Nephron (organoid): Measurements from ENCODE around the gene ARX.

Experiments used
- H3K27ac Mint-ChIP-seq, 3 experiments: 2 replicates each; pipeline ENCODE4 v1.8.0; 2020; ENCODE audit warnings: mixed read lengths in 3 of 3, mild to moderate bottlenecking in 2 of 3, moderate library complexity in 1 of 3
- H3K27me3 Mint-ChIP-seq: 2 replicates; pipeline ENCODE4 v1.8.0; 2021; ENCODE audit warnings: low read depth, mild to moderate bottlenecking, moderate library complexity, mixed read lengths
- H3K36me3 Mint-ChIP-seq: 2 replicates; pipeline ENCODE4 v1.8.0; 2020; ENCODE audit warnings: low read depth, mixed read lengths
- H3K4me1 Mint-ChIP-seq: 2 replicates; pipeline ENCODE4 v1.8.0; 2020; ENCODE audit warnings: mixed read lengths
- H3K4me3 Mint-ChIP-seq, 3 experiments: 2 replicates each; pipeline ENCODE4 v1.8.0; 2020; ENCODE audit warnings: mild to moderate bottlenecking in 3 of 3, mixed read lengths in 3 of 3, moderate library complexity in 2 of 3
- H3K9me3 Mint-ChIP-seq: 2 replicates; pipeline ENCODE4 v1.8.0; 2020; ENCODE audit warnings: mixed read lengths
- CTCF ChIP-seq, 3 experiments: fragments of 200-600 bp; sonication (generic); IDR thresholded peaks; one replicate each; pipeline ENCODE4 v1.5.0; 2021; ENCODE audit warnings: antibody characterized with exemption in 3 of 3; ENCODE audit not compliant: unreplicated experiment in 3 of 3

Gene ARX

GRCh38 chrX:25026576-25026975 is 10.8 kb upstream of the ARX start:
- Mint-ChIP-seq H3K27me3 (peaks cover 78% of the 10 kb centered on the region), H3K4me3 (no peak overlapping the region), H3K36me3 (no peaks in the 10 kb centered on the region), H3K27ac (no peak overlapping the region), H3K4me1 (peaks cover 20% of the 10 kb centered on the region), H3K9me3 (no peaks in the 10 kb centered on the region)
- no peak for TF ChIP-seq CTCF (IDR thresholded peaks at IDR 0.05; ENCODE audit: unreplicated experiment in 3 of 3)

- no peak for TF ChIP-seq CTCF (IDR thresholded peaks at IDR 0.05; ENCODE audit: unreplicated experiment in 3 of 3)
- Mint-ChIP-seq H3K4me3 (no peak overlapping the region), H3K27ac (no peak overlapping the region)
Observed at GRCh38 chrX:25025615-25026014, 9.8 kb upstream of the ARX start.

GRCh38 chrX:25023908-25024307 is 8.1 kb upstream of the ARX start:
- H3K4me1 Mint-ChIP-seq, result peaks cover 38% of the 10 kb centered on the region
- no peak overlapping the region for H3K4me3 Mint-ChIP-seq
- H3K27me3 Mint-ChIP-seq, result peaks cover 95% of the 10 kb centered on the region
- H3K27ac Mint-ChIP-seq, result no peak overlapping the region
- H3K9me3 Mint-ChIP-seq, result no peaks in the 10 kb centered on the region
- H3K36me3 Mint-ChIP-seq, result no peaks in the 10 kb centered on the region
- no peak for TF ChIP-seq CTCF (IDR thresholded peaks at IDR 0.05; ENCODE audit: unreplicated experiment in 3 of 3)

More at GRCh38 chrX:25025615-25026014, 9.8 kb upstream of the ARX start:
- no peaks in the 10 kb centered on the region for H3K9me3 Mint-ChIP-seq
- H3K36me3 Mint-ChIP-seq, result no peaks in the 10 kb centered on the region
- H3K4me1 Mint-ChIP-seq, result peaks cover 26% of the 10 kb centered on the region
- peaks cover 80% of the 10 kb centered on the region for H3K27me3 Mint-ChIP-seq

GRCh38 chrX:25022499-25023325 is 6.9 kb upstream of the ARX start:
- H3K36me3 Mint-ChIP-seq, result no peaks in the 10 kb centered on the region
- no peak overlapping the region for H3K27ac Mint-ChIP-seq
- peaks cover 97% of the 10 kb centered on the region for H3K27me3 Mint-ChIP-seq
- TF ChIP-seq CTCF (IDR thresholded peaks at IDR 0.05; ENCODE audit: unreplicated experiment in 3 of 3), result peak in 2 of 3 experiments; percentile 14 to 21
- no peaks in the 10 kb centered on the region for H3K9me3 Mint-ChIP-seq
- H3K4me1 Mint-ChIP-seq, result peaks cover 45% of the 10 kb centered on the region
- peak overlapping the region in 1 of 3 experiments; percentile 57 for H3K4me3 Mint-ChIP-seq

GRCh38 chrX:25020905-25021449 is 5.2 kb upstream of the ARX start:
- Mint-ChIP-seq H3K27me3 (peaks cover 98% of the 10 kb centered on the region), H3K9me3 (no peaks in the 10 kb centered on the region), H3K4me1 (peaks cover 61% of the 10 kb centered on the region), H3K27ac (no peak overlapping the region), H3K4me3 (peak overlapping the region; percentile 60 to 68 (median 64)), H3K36me3 (no peaks in the 10 kb centered on the region)
- peak; percentile 57 to 77 (median 77) for TF ChIP-seq CTCF (IDR thresholded peaks at IDR 0.05; ENCODE audit: unreplicated experiment in 3 of 3)
